Ectodermal cell (in vitro differentiated cells): ENCODE measurements around the gene CFAP210.

Source experiments
- H3K27ac ChIP-seq: 2 replicates; pipeline ENCODE4 v1.7.0; 2013; ENCODE audit warnings: mild to moderate bottlenecking, low read depth, low read length; ENCODE audit not compliant: insufficient read depth, poor library complexity, severe bottlenecking
- H3K27me3 ChIP-seq: 2 replicates; pipeline ENCODE4 v1.7.0; 2013; ENCODE audit warnings: mild to moderate bottlenecking, low read length; ENCODE audit not compliant: insufficient read depth, control insufficient read depth, poor library complexity, severe bottlenecking
- H3K36me3 ChIP-seq: one replicate; pipeline ENCODE4 v1.7.0; 2013; ENCODE audit warnings: low read length; ENCODE audit not compliant: control insufficient read depth, insufficient read depth
- H3K4me1 ChIP-seq: one replicate; pipeline ENCODE4 v1.7.0; 2013; ENCODE audit warnings: low read length; ENCODE audit not compliant: control insufficient read depth, insufficient read depth
- H3K4me3 ChIP-seq: 2 replicates; pipeline ENCODE4 v1.7.0; 2013; ENCODE audit warnings: low read depth, low read length, control low read depth; ENCODE audit not compliant: insufficient read depth
- H3K9me3 ChIP-seq: 2 replicates; pipeline ENCODE4 v1.7.0; 2013; ENCODE audit warnings: mild to moderate bottlenecking, low read length, moderate library complexity; ENCODE audit not compliant: control insufficient read depth
- WGBS, 2 experiments: methylation state at CpG; one replicate each; pipeline ENCODE4 v1.1.7; 2013; ENCODE audit warnings: missing lambda C conversion rate in 2 of 2; 5-methylcytosine and 5-hydroxymethylcytosine counted together

Gene CFAP210

GRCh38 chr2:169729274-169729605, 35.0 kb upstream of the CFAP210 start:
- Histone ChIP-seq H3K4me1 (no peaks in the 10 kb centered on the region), H3K9me3 (no peaks in the 10 kb centered on the region), H3K27ac (no peak overlapping the region), H3K27me3 (peaks cover 4% of the 10 kb centered on the region), H3K36me3 (no peaks in the 10 kb centered on the region), H3K4me3 (no peak overlapping the region)
- WGBS, 2 experiments, result 88 to 97% methylated on average over 1 of the region's 1 CpG

- Histone ChIP-seq H3K9me3 (no peaks in the 10 kb centered on the region), H3K27ac (no peak overlapping the region), H3K4me1 (no peaks in the 10 kb centered on the region), H3K27me3 (no peaks in the 10 kb centered on the region), H3K36me3 (no peaks in the 10 kb centered on the region), H3K4me3 (no peak overlapping the region)
- WGBS, 2 experiments, result 65 to 81% methylated on average over 4 to 5 of the region's 5 CpGs
Measured at GRCh38 chr2:169727065-169727464, 32.9 kb upstream of the CFAP210 start.

- no peak overlapping the region for H3K27ac ChIP-seq
- no peaks in the 10 kb centered on the region for H3K27me3 ChIP-seq
- H3K9me3 ChIP-seq, result no peaks in the 10 kb centered on the region
- 92 to 97% methylated on average over 1 of the region's 3 CpGs for WGBS, 2 experiments
- H3K36me3 ChIP-seq, result no peaks in the 10 kb centered on the region
- H3K4me1 ChIP-seq, result no peaks in the 10 kb centered on the region
- H3K4me3 ChIP-seq, result no peak overlapping the region
Measured at GRCh38 chr2:169721016-169721415, 26.8 kb upstream of the CFAP210 start.

GRCh38 chr2:169718930-169719504, 24.8 kb upstream of the CFAP210 start:
- H3K9me3 ChIP-seq, result no peaks in the 10 kb centered on the region
- no peaks in the 10 kb centered on the region for H3K36me3 ChIP-seq
- no peak overlapping the region for H3K27ac ChIP-seq
- no peak overlapping the region for H3K4me3 ChIP-seq
- H3K4me1 ChIP-seq, result no peaks in the 10 kb centered on the region
- H3K27me3 ChIP-seq, result no peaks in the 10 kb centered on the region
- 83 to 90% methylated on average over 2 of the region's 2 CpGs for WGBS, 2 experiments

- H3K36me3 ChIP-seq, result no peaks in the 10 kb centered on the region
- H3K4me3 ChIP-seq, result no peak overlapping the region
- no peaks in the 10 kb centered on the region for H3K9me3 ChIP-seq
- WGBS, 2 experiments, result 76 to 82% methylated on average over 4 of the region's 4 CpGs
- no peaks in the 10 kb centered on the region for H3K27me3 ChIP-seq
- no peaks in the 10 kb centered on the region for H3K4me1 ChIP-seq
- H3K27ac ChIP-seq, result no peak overlapping the region
Measured at GRCh38 chr2:169717691-169718063, 23.5 kb upstream of the CFAP210 start.

GRCh38 chr2:169716938-169717690, 22.9 kb upstream of the CFAP210 start:
- Histone ChIP-seq H3K4me3 (no peak overlapping the region), H3K9me3 (no peaks in the 10 kb centered on the region), H3K27me3 (no peaks in the 10 kb centered on the region), H3K36me3 (no peaks in the 10 kb centered on the region), H3K4me1 (no peaks in the 10 kb centered on the region), H3K27ac (no peak overlapping the region)
- WGBS, 2 experiments, result 90 to 91% methylated on average over 12 of the region's 12 CpGs

GRCh38 chr2:169716238-169716886, 22.2 kb upstream of the CFAP210 start:
- no peak overlapping the region for H3K4me3 ChIP-seq
- H3K36me3 ChIP-seq, result no peaks in the 10 kb centered on the region
- no peaks in the 10 kb centered on the region for H3K4me1 ChIP-seq
- 85 to 88% methylated on average over 12 of the region's 12 CpGs for WGBS, 2 experiments
- no peak overlapping the region for H3K27ac ChIP-seq
- H3K27me3 ChIP-seq, result no peaks in the 10 kb centered on the region
- no peaks in the 10 kb centered on the region for H3K9me3 ChIP-seq

- H3K4me3 ChIP-seq, result no peak overlapping the region
- 89 to 91% methylated on average over 17 of the region's 17 CpGs for WGBS, 2 experiments
- peaks cover 3% of the 10 kb centered on the region for H3K36me3 ChIP-seq
- no peaks in the 10 kb centered on the region for H3K4me1 ChIP-seq
- no peaks in the 10 kb centered on the region for H3K27me3 ChIP-seq
- no peaks in the 10 kb centered on the region for H3K9me3 ChIP-seq
- no peak overlapping the region for H3K27ac ChIP-seq
Measured at GRCh38 chr2:169715379-169716237, 21.4 kb upstream of the CFAP210 start.

- Histone ChIP-seq H3K27ac (no peak overlapping the region), H3K4me1 (no peaks in the 10 kb centered on the region), H3K9me3 (no peaks in the 10 kb centered on the region), H3K4me3 (no peak overlapping the region), H3K27me3 (no peaks in the 10 kb centered on the region), H3K36me3 (peaks cover 4% of the 10 kb centered on the region)
- WGBS, 2 experiments, result 90 to 92% methylated on average over 6 of the region's 6 CpGs
Measured at GRCh38 chr2:169714699-169715098, 20.5 kb upstream of the CFAP210 start.

- no peaks in the 10 kb centered on the region for H3K27me3 ChIP-seq
- no peaks in the 10 kb centered on the region for H3K4me1 ChIP-seq
- no peak overlapping the region for H3K4me3 ChIP-seq
- no peak overlapping the region for H3K27ac ChIP-seq
- H3K36me3 ChIP-seq, result peaks cover 4% of the 10 kb centered on the region
- WGBS, 2 experiments, result 95 to 97% methylated on average over 3 of the region's 3 CpGs
- no peaks in the 10 kb centered on the region for H3K9me3 ChIP-seq
Measured at GRCh38 chr2:169713331-169713730, 19.1 kb upstream of the CFAP210 start.
